IPS-20b (cell line): Measurements from ENCODE around the gene DLG3.

ENCODE experiments used
- H3K27ac ChIP-seq: one replicate; pipeline ENCODE4 v1.5.1; 2013; ENCODE audit warnings: low read length
- H3K27me3 ChIP-seq: 2 replicates; pipeline ENCODE4 v1.6.1; 2013; ENCODE audit warnings: mild to moderate bottlenecking, low read length, inconsistent platforms; ENCODE audit not compliant: insufficient read depth
- H3K36me3 ChIP-seq: 2 replicates; pipeline ENCODE4 v1.6.1; 2013; ENCODE audit warnings: low read depth, mild to moderate bottlenecking, inconsistent platforms, low read length, moderate library complexity; ENCODE audit not compliant: insufficient read depth
- H3K4me1 ChIP-seq: 2 replicates; pipeline ENCODE4 v1.6.1; 2013; ENCODE audit warnings: mild to moderate bottlenecking, control low read depth, inconsistent platforms, low read length, moderate library complexity; ENCODE audit not compliant: insufficient read depth
- H3K4me3 ChIP-seq: 2 replicates; pipeline ENCODE4 v1.5.1; 2013; ENCODE audit warnings: mild to moderate bottlenecking, low read length, inconsistent platforms
- H3K9ac ChIP-seq: 2 replicates; pipeline ENCODE4 v1.6.1; 2013; ENCODE audit warnings: low read depth, mild to moderate bottlenecking, inconsistent platforms, low read length, moderate library complexity
- H3K9me3 ChIP-seq: 2 replicates; pipeline ENCODE4 v1.6.1; 2013; ENCODE audit warnings: mild to moderate bottlenecking, low read depth, low read length, inconsistent platforms; ENCODE audit not compliant: insufficient read depth

The DLG3 gene

DNA sequence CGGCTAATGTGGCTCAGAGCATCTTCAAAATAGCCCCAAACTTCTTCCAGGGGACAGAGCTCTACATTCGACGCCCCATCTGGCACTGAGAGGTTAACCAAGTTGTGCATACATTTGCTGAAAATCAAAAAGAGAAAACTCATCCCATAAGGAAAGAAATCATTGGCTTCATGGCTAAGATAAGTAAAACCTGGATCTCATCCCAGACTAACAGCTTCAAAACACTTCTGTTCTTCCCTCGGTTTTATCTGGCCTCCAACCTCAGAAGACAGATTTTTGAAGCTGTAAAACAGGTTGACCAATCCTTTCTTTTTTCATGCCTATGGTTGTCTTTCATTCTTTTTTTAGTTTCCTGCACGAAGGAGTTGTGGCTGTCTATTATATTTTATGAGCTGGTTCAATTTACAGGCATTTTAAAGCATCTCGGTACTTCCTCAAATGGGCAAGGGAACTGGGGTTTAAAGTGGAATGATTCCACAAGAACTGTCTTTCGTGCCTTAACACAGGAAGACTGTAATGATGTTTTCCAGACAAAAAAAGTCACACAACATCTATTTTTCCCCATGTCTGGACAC lies 107.6 kb downstream of the DLG3 start:
- no peak overlapping the region for H3K4me3 ChIP-seq
- no peaks in the 10 kb centered on the region for H3K4me1 ChIP-seq
- no peak overlapping the region for H3K9ac ChIP-seq
- no peaks in the 10 kb centered on the region for H3K9me3 ChIP-seq
- no peaks in the 10 kb centered on the region for H3K36me3 ChIP-seq
- H3K27ac ChIP-seq = no peak overlapping the region
- H3K27me3 ChIP-seq = no peaks in the 10 kb centered on the region

DNA sequence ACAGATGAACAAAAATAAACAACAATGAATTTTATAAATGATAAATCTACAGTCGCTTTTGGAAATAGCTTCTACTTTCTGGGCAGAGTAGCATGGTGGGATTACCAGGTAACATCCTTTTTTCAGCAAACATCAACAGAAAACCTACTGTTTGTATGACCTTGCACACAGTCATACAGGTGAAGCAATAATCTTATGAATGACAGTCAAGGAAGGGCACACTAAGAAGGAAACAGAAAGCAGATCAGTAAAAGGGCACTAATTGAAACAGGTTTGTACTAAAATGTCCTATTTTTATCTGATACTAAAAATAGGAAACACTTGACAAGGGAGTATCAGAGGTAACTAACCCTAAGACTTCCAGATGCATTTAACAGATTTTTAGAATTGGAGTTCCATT lies 108.9 kb downstream of the DLG3 start:
- H3K27ac ChIP-seq = no peak overlapping the region
- H3K4me3 ChIP-seq = no peak overlapping the region
- no peaks in the 10 kb centered on the region for H3K36me3 ChIP-seq
- no peak overlapping the region for H3K9ac ChIP-seq
- no peaks in the 10 kb centered on the region for H3K4me1 ChIP-seq
- H3K9me3 ChIP-seq = no peaks in the 10 kb centered on the region
- H3K27me3 ChIP-seq = no peaks in the 10 kb centered on the region

DNA sequence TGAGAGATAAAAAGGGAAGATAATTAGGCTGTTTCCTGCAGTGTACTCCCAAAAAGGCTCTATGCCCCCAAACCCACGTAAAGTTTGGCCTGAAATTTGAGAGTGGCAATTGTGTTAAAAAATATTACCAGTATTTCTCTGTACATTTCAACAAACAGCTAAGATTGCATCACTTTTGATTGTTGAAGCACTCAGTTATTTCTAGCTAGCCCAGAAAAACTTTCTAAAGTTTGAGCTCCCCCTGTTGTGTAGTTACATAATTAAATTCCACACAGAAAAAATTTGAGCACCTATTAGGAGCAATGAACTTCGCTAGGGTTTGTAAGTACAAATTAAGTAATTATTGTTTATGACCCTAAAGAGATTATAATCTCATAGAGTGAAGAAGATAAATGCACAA lies 109.4 kb downstream of the DLG3 start:
- H3K27me3 ChIP-seq = no peaks in the 10 kb centered on the region

DNA sequence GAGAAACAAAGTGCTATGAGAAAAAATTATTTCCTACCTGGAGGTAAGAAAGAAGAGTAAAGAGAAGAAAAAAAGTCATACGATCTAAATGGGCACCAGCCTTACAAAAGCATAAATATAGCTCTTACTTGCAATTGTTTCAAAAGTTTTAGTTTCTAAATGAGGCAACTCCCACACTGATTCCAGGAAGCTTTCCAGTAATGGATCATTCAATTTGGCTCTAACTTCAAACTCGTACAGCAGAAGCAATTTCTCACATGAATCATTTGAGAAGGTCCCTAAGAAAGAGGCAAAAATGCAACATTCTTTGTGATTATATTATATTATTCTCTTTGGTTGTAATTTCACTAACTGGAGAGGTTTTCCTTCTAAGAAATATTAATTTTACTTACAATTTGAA lies 109.9 kb downstream of the DLG3 start:
- no peaks in the 10 kb centered on the region for H3K4me1 ChIP-seq
- no peak overlapping the region for H3K9ac ChIP-seq
- H3K4me3 ChIP-seq = no peak overlapping the region
- H3K36me3 ChIP-seq = no peaks in the 10 kb centered on the region
- no peak overlapping the region for H3K27ac ChIP-seq
- no peaks in the 10 kb centered on the region for H3K27me3 ChIP-seq
- H3K9me3 ChIP-seq = no peaks in the 10 kb centered on the region

More for the DNA sequence above, 109.4 kb downstream of the DLG3 start:
- H3K4me1 ChIP-seq = no peaks in the 10 kb centered on the region
- no peak overlapping the region for H3K9ac ChIP-seq
- no peaks in the 10 kb centered on the region for H3K9me3 ChIP-seq
- H3K4me3 ChIP-seq = no peak overlapping the region
- H3K36me3 ChIP-seq = no peaks in the 10 kb centered on the region
- no peak overlapping the region for H3K27ac ChIP-seq

DNA sequence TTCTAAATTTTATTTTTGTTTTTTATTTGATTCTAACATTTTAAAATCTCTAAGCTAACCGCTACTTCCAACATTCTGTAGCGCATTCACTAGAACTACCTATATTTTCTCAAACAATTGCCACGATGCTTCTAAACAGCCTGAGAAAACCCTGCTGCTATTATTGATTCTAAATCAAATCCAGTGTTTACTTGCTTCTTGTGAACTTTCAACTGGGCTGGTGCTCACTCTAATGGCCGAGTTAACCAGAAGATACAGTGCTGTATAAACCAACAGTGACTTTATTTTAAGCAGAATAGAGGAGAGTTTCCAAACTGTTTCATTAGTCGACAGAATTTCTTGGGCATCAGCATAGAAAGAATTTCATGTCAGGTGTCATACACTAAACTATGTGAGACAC lies 110.3 kb downstream of the DLG3 start:
- no peaks in the 10 kb centered on the region for H3K4me1 ChIP-seq
- no peaks in the 10 kb centered on the region for H3K36me3 ChIP-seq
- no peaks in the 10 kb centered on the region for H3K27me3 ChIP-seq
- no peak overlapping the region for H3K9ac ChIP-seq
- H3K9me3 ChIP-seq = no peaks in the 10 kb centered on the region
- H3K4me3 ChIP-seq = no peak overlapping the region
- H3K27ac ChIP-seq = no peak overlapping the region
